Prostate gland (tissue), 2 donors: Measurements from ENCODE around the gene DAB1. TPM values are rescaled to one million over a fixed set of nuclear protein-coding genes. Genes with fewer than 3 reads are reported as not detected.

Experiments used
- DNase-seq: peaks from one replicate; pipeline ENCODE4 v3.0.0-alpha.2; 2019; ENCODE audit warnings: low spot score
- H3K27ac ChIP-seq, 2 donors: fragments of 200-600 bp; sonication (generic); 2 replicates each; pipeline ENCODE4 v1.5.1; 2017 to 2019
- H3K27me3 ChIP-seq: fragments of 200-600 bp; sonication (generic); replicated peaks from 2 replicates; pipeline ENCODE4 v1.5.1; 2019; ENCODE audit not compliant: insufficient read depth
- H3K36me3 ChIP-seq, 2 donors: fragments of 200-600 bp; sonication (generic); 1 replicate in 1 of 2; 2 replicates in 1 of 2; pipeline versions ENCODE4 v1.5.1 to v1.8.1; 2017 to 2019
- H3K4me1 ChIP-seq: fragments of 200-600 bp; sonication (generic); replicated peaks from 2 replicates; pipeline ENCODE4 v1.5.1; 2019
- H3K4me3 ChIP-seq, 2 donors: fragments of 200-600 bp; sonication (generic); 2 replicates each; pipeline ENCODE4 v1.5.1; 2017 to 2019
- H3K9me3 ChIP-seq: fragments of 200-600 bp; sonication (generic); 2 replicates; pipeline ENCODE4 v1.5.1; 2017
- POLR2A ChIP-seq: fragments of 450-650 bp; IDR thresholded peaks from one replicate; pipeline ENCODE4 v1.6.1; 2016; ENCODE audit warnings: antibody characterized with exemption, mild to moderate bottlenecking
- POLR2AphosphoS5 ChIP-seq: sonication (generic); formaldehyde crosslinking; IDR thresholded peaks from one replicate; pipeline ENCODE4 v1.6.1; 2017; ENCODE audit warnings: antibody characterized with exemption
- WGBS: methylation state at CpG from one replicate; pipeline ENCODE4 v1.1.5; 2018; 5-methylcytosine and 5-hydroxymethylcytosine counted together
- intact Hi-C: fragments of 100-400 bp; cut with DNase I; formaldehyde crosslinking; loops from one replicate; pipeline ENCODE4 v1.14.2; 2022
- total RNA-seq, 2 donors: library from RNA; depleted of rRNA; stranded (reverse); fragments of >200 nt; gene quantifications; one replicate each; pipeline ENCODE4 v1.1.0, GENCODE V29; 2016
- TF ChIP-seq, protein P1 (sequence below), 4 experiments: fragments of 200-600 bp in 2 of 4; fragments of 450-650 bp in 2 of 4; sonication (generic) in 2 of 4; IDR thresholded peaks; 1 replicate in 3 of 4; 2 replicates in 1 of 4; pipeline ENCODE4 v1.5.1; 2016 to 2019; ENCODE audit warnings: antibody characterized with exemption in 4 of 4, mild to moderate bottlenecking in 2 of 4, moderate library complexity in 2 of 4

Gene DAB1
- total RNA-seq, 2 donors from 2014 or later: 0.64 to 3.6 TPM

DNA sequence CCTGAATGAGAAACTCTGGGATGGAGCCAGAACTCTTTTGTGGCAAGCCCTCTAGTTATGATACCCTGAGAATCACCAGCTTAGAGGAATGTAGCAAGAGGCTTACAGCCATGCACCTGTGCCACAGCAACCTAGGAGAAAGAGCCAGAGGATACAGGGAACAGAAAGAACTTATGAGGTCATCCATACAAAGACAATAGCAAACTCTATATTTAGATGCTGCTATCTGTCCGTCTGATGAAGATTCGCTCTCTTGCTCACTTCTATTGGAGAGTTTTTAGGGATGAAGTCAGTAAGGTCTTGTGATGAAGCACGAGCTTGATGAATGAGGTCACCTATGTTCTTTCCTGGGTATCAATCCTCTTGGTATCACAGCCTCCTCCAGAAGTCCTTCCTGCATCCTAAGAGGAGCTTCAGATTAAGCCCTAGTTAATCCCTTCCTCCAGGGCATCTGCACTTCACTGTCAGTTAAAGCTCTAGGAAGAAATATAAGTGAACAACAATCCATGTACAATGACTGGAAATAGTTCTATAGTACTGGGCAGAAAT, 185.6 kb downstream of the DAB1 start:
- no peaks in the 10 kb centered on the region for H3K36me3 ChIP-seq
- H3K27me3 ChIP-seq: no peaks in the 10 kb centered on the region
- 94% methylated on average over 3 of the region's 3 CpGs for WGBS
- no peaks in the 10 kb centered on the region for H3K9me3 ChIP-seq
- intact Hi-C loops: no loop called here
- no peak for DNase-seq
- no peak overlapping the region for H3K4me3 ChIP-seq
- no peak overlapping the region for H3K27ac ChIP-seq
- TF ChIP-seq, protein P1, sequence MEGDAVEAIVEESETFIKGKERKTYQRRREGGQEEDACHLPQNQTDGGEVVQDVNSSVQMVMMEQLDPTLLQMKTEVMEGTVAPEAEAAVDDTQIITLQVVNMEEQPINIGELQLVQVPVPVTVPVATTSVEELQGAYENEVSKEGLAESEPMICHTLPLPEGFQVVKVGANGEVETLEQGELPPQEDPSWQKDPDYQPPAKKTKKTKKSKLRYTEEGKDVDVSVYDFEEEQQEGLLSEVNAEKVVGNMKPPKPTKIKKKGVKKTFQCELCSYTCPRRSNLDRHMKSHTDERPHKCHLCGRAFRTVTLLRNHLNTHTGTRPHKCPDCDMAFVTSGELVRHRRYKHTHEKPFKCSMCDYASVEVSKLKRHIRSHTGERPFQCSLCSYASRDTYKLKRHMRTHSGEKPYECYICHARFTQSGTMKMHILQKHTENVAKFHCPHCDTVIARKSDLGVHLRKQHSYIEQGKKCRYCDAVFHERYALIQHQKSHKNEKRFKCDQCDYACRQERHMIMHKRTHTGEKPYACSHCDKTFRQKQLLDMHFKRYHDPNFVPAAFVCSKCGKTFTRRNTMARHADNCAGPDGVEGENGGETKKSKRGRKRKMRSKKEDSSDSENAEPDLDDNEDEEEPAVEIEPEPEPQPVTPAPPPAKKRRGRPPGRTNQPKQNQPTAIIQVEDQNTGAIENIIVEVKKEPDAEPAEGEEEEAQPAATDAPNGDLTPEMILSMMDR (IDR thresholded peaks at IDR 0.05): no peak
- TF ChIP-seq POLR2AphosphoS5: no peak
- no peak for TF ChIP-seq POLR2A
- no peaks in the 10 kb centered on the region for H3K4me1 ChIP-seq

DNA sequence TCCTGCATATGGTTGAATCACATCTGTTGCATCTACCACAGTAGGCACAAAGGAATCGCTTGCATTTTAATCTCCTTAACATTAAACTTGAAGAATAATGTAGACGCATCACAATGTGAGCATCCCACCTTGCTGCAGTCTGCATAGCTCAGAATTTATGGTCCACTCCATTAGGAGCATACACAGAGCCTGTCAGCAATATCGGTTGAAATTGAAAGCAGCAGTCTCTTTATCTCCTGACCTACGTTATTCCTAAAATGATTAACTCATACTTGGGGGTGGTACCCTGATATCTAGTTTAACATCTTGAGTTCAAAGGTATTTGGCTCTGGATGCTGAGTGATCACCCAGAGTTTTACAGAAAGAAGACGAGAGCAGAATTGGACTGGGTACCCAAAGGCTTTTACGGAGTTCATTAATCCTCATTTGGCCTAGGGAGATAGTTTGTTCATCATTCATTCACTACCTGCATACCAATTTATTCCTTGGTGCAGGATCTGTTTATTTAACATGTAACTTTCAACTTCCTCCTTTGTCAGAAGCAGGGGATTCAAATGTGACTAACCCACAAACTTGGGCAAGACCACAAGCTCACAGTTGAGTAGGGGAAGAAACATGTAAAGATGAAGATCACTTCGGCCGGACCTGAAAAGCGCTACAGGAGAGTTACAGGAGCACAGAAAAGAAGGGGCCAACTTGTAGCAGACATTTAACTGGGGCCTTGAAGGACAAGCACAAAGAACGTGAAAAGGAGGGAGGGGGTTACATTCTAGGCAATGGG, 187.9 kb downstream of the DAB1 start:
- intact Hi-C loops: no loop called here
- Histone ChIP-seq H3K9me3 (no peaks in the 10 kb centered on the region), H3K27me3 (no peaks in the 10 kb centered on the region), H3K36me3 (no peaks in the 10 kb centered on the region), H3K4me3 (no peak overlapping the region), H3K27ac (no peak overlapping the region), H3K4me1 (no peaks in the 10 kb centered on the region)
- TF ChIP-seq POLR2AphosphoS5 (no peak), POLR2A (no peak)
- TF ChIP-seq, protein P1 (IDR thresholded peaks at IDR 0.05): no peak
- 78% methylated on average over 10 of the region's 10 CpGs for WGBS
- DNase-seq: no peak

DNA sequence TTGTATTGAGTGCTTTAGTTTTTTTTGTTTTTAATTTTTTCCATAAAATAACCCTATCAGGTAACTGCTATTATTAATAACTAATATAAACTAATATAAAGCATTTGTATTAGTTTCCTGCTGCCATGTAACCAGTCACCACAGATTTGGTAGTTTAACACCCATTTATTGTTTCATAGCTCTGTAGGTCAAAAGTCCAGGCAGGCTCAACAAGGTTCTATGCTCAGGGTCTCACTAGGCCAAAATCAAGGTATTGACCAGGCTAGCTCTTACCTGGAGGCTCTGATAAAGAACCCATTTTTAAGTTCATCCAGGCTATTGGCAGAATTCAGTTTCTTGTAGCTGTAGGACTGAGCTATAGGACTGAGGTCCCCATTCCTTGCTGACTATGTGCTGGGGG, 189.4 kb downstream of the DAB1 start:
- intact Hi-C loops: no loop called here
- Histone ChIP-seq H3K4me3 (no peak overlapping the region), H3K27me3 (no peaks in the 10 kb centered on the region), H3K36me3 (no peaks in the 10 kb centered on the region), H3K9me3 (no peaks in the 10 kb centered on the region), H3K27ac (no peak overlapping the region), H3K4me1 (no peaks in the 10 kb centered on the region)
- TF ChIP-seq POLR2AphosphoS5 (no peak), POLR2A (no peak)
- TF ChIP-seq, protein P1 (IDR thresholded peaks at IDR 0.05): no peak
- no peak for DNase-seq

DNA sequence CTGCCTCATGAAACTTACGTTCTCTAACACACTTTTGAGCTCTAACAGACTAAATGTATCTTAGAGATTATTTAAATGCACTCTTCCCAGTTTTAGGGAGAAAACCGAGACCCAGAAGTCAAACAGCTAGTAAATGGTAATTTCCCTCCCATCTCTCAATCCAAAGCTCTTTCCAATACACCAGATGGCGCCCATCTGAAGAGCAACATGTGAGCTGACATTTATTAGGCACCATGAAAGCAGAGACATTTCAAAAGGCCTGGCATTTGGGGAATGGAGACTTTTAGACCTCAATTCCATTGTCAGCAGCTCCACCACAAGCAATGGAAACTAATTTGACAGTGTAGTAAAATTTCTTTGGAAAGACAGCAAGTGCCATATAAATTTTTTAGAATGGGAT, 191.4 kb downstream of the DAB1 start:
- Histone ChIP-seq H3K27ac (no peak overlapping the region), H3K4me3 (no peak overlapping the region)

More for the DNA sequence above, 191.4 kb downstream of the DAB1 start:
- no peaks in the 10 kb centered on the region for H3K36me3 ChIP-seq
- WGBS: 83% methylated on average over 3 of the region's 3 CpGs
- H3K27me3 ChIP-seq: no peaks in the 10 kb centered on the region
- no peak for DNase-seq
- H3K9me3 ChIP-seq: no peaks in the 10 kb centered on the region
- TF ChIP-seq, protein P1 (IDR thresholded peaks at IDR 0.05): no peak
- no peak for TF ChIP-seq POLR2A
- TF ChIP-seq POLR2AphosphoS5: no peak
- intact Hi-C loops: no loop called here
- H3K4me1 ChIP-seq: no peaks in the 10 kb centered on the region
